ENCODE results near the gene CDR2. TPM values are rescaled to one million over a fixed set of nuclear protein-coding genes. Genes with fewer than 3 reads are reported as not detected.
A peak's percentile ranks its signal among the peaks of the same experiment; 100 is the strongest.
"Not testable (repeated sequence)": the region's sequence is repeated elsewhere in the genome, so short reads cannot be mapped to it uniquely, and the experiment has no call there.

Gene CDR2
- total RNA-seq (2014; rRNA removed; shearing (Covaris generic); ENCODE audit: low replicate concordance), result 41.9 and 63.4 TPM in 2 replicates

DNA sequence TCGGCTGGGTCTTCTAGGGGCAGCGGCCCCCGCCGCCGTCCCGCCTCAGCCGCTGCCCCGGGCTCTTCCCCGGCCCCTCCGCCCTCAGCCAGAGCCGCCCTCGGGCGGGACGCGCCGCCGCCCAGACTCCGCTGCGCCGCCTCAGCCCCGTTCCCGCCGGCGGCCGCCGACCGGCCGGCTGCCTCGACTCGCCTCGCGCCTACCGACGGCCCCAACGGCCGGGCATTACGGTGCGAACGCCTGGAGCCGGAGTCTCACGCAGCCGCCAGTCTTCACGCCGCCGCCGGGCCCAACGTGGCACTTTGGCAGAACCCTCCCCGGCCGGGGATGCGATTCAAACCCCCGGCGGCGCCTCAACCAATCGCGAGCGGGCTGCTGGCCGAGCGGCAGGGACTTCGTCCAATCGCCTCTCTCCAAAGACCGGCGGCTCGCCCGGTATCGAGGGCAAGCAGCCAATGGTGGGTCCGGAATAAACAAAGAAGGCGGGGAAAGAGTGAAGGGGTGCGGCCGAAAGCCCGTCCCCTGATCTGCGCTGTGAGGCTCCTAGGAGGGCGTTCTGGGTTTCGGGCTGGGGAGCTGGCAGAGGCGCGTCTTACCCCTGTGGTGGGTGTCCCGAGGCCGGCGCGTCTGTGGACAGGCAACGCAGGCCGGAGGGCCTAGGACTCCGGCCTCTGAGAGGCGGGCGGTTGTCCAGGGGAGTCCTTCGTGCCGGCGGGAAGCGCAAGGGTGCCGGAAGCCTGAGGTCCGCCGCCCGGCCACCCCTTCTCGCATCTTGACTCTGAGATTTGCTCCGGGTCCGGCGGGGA lies at the start of gene CDR2:
CDR2 (minus strand) TSS at position 309 of the 806 bp plus-strand sequence. CDS start 310 bp downstream, outside the sequence.
- Histone ChIP-seq H3K9me3 (no peaks in the 10 kb centered on the region), H3K36me3 (peaks cover 38% of the 10 kb centered on the region), H3K4me3 (peak within 1 kb of the TSS; percentile 74), H3K27me3 (no peaks in the 10 kb centered on the region)
- DNase-seq, result peak; percentile 98

DNA sequence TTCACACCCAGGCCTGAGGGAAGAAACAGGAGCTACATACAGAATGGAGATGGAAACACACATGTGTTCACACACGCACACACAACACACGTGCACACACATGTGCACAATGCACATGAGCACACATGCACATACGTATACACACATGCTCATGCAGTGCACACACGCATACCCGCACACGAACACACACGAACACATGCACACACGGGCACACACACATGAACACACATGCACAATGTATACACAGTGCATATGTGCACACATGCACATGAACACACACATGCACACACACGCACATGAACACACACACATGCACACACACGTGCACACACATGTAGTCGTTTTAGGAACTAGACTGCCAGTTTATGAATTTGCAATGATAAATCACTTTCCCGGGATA lies 49.3 kb upstream of the CDR2 start:
- H3K36me3 ChIP-seq, result peaks cover 30% of the 10 kb centered on the region
- DNase-seq, result no peak
- H3K9me3 ChIP-seq, result no peaks in the 10 kb centered on the region
- 0 out of 2 replicates have a peak overlapping the region, but pooled peaks have one; percentile 5 for H3K4me3 ChIP-seq
- no peaks in the 10 kb centered on the region for H3K27me3 ChIP-seq

DNA sequence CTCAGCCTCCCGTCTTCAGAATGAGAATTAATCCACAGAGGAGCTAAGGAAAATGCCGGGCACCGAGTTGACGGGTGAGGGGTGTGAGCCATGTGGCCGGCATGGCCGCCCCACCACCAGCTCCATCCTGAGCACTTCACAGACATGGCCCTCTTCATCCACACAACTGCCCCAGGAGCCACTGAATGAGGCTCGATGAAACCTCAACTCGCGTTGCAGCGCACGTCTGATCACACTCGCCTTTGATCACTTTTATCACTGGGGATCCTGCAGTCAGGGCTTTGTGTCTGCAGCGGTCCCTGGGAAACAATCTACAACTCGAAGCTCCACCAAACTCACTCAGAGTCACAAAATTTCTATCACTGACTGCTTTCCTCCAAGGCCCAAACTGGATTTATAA lies 46.7 kb upstream of the CDR2 start:
- Histone ChIP-seq H3K27me3 (no peaks in the 10 kb centered on the region), H3K36me3 (peaks cover 22% of the 10 kb centered on the region), H3K4me3 (no peak overlapping the region), H3K9me3 (no peaks in the 10 kb centered on the region)
- no peak for DNase-seq

DNA sequence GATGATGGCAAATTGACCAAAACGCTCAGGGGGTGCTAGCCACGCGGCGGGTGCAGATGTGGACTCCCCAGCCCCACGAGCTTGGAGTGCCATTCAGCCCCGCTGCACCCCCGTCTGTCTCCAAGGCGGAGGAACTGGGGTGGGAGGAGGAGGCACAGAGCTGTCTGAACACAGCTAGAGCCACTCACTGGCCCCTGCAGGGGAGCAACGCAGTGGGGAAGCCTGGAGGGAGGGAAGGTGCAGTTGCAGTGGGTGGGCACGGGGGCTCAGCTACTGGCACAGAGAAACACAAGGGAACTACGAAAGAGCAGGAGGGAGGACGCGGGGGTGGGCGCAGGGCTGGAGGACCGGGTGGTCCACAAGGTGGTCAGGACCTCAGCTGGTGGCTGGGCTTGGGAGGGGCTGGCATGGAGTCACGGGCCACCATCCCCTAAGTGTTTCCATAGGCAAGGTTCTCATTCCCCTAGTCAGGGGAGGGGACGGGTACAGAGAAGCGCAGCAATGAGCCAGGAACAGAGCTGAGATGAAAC lies 46.3 kb upstream of the CDR2 start:
- no peak overlapping the region for H3K4me3 ChIP-seq
- peaks cover 23% of the 10 kb centered on the region for H3K36me3 ChIP-seq
- no peak for DNase-seq
- no peaks in the 10 kb centered on the region for H3K9me3 ChIP-seq
- no peaks in the 10 kb centered on the region for H3K27me3 ChIP-seq

DNA sequence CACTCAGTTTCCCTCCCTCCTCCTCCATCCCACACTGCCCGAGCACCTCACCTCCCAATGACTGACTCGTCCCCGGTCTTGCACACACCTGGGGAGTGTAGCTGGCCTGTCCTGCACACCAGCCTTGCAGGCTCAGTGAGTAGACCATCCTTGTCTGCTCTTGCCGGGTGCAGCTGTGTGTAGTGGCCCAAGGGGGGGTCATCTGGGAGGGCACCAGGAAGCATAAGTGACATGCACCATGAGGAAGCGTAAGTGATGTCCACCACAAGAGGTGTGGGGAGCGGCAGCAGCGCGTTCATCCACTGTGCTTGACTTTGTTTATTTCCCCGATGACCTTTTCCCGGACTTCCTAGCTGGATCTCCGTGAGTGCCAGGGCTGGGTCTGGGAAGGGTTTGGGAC lies 45.5 kb upstream of the CDR2 start:
- DNase-seq, result no peak
- no peaks in the 10 kb centered on the region for H3K9me3 ChIP-seq
- H3K27me3 ChIP-seq, result no peaks in the 10 kb centered on the region
- no peak overlapping the region for H3K4me3 ChIP-seq
- peaks cover 23% of the 10 kb centered on the region for H3K36me3 ChIP-seq

DNA sequence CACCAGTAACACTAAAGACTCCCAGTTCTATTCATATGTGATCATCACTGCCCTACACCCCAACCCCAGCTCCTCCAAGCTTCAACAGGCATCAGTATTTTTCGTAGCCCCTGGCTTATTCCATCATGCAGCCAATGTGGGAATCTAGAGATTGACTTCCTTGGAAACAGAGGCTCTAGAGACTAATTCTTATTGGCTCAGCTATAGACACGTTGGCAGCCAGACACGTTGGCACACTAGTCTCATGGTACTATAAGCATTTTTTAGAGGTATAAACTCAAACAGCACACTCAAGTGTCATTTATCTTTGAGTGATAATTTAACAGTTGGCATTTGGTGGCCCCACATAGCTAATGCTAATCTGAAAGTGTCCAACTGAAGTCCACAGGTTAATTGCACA lies 44.4 kb upstream of the CDR2 start:
- peaks cover 20% of the 10 kb centered on the region for H3K36me3 ChIP-seq
- no peak overlapping the region for H3K4me3 ChIP-seq
- no peak for DNase-seq
- no peaks in the 10 kb centered on the region for H3K27me3 ChIP-seq
- H3K9me3 ChIP-seq, result no peaks in the 10 kb centered on the region

DNA sequence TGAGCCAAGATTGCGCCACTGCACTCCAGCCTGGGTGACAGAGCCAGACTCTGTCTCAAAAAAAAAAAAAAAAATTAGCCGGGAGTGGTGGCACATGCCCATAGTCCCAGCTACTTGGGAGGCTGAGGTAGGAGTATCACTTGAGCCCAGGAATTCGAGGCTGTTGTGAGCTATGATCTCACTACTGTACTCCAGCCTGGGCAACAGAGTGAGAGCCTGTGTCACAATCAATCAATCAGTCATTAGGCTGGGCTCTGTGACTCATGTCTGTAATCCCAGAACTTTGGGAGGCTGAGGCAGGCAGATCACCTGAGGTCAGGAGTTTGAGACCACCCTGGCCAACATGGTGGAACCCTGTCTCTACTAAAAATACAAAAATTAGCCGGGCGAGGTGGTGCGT lies 43.4 kb upstream of the CDR2 start:
- H3K27me3 ChIP-seq, H3K9me3 ChIP-seq, H3K4me3 ChIP-seq, DNase-seq: not testable (repeated sequence)
- peaks cover 13% of the 10 kb centered on the region for H3K36me3 ChIP-seq

DNA sequence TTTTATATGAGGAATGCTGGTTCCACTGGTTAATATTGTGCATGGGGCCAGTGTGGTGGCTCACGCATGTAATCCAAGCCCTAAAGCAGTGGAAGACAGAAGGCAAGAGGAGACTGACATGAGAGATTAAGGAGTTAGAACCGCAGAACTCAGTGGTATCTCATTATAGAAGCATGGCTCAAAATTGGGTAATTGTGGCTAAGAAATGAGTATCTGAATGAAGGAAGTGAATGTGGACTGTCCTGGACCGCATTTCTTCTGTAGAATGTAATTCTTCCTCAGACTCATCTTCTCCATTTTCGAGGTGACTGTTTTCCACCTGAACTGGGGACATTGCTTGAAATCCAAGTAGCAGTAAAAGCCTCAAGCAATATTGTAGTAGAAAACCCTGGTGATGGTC lies 42.6 kb upstream of the CDR2 start:
- Histone ChIP-seq H3K36me3 (peaks cover 13% of the 10 kb centered on the region), H3K4me3 (no peak overlapping the region), H3K27me3 (no peaks in the 10 kb centered on the region), H3K9me3 (no peaks in the 10 kb centered on the region)
- no peak for DNase-seq

DNA sequence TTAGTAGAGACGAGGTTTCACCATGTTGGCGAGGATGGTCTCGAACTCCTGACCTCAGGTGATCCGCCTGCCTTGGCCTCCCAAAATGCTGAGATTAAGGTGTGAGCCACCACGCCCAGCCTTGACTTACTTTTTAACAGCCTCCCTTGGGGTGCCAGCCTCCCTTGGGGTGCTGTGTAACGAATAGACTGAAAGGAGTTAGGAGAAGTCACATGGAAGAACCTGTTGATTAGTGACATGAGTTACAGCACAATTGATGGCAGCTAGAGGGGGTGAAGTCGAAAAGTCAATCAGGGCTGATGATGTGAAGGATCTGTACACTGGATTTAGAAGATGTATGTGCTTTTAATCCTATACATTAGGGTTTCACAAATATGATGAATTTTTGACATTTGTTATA lies 39.4 kb upstream of the CDR2 start:
- no peak for DNase-seq
- no peaks in the 10 kb centered on the region for H3K27me3 ChIP-seq
- H3K4me3 ChIP-seq, result no peak overlapping the region

DNA sequence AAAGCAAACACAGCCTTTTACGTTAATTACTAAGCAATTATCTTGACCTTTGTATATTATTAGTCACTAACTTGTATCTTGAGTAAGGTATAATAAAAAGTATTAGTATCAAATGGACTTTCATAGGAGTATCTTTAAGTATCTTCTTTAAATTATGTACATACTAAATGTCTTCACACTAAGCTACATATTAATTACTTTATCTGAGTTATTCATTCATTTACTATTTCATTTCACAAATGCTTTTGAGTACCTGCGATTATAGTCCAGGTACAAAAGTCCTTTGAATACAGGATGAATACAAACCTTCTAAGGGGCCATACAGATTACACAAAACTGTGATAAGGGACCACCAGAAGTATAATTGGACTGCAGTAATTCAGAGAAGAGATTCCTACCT lies 33.1 kb upstream of the CDR2 start:
- H3K36me3 ChIP-seq, result no peaks in the 10 kb centered on the region
- H3K4me3 ChIP-seq, result no peak overlapping the region
- no peak for DNase-seq
- no peaks in the 10 kb centered on the region; the same call in 1 of the 2 replicates for H3K9me3 ChIP-seq
- no peaks in the 10 kb centered on the region for H3K27me3 ChIP-seq

More for the DNA sequence above, 39.4 kb upstream of the CDR2 start:
- Histone ChIP-seq H3K9me3 (no peaks in the 10 kb centered on the region; the same call in 1 of the 2 replicates), H3K36me3 (peaks cover 8% of the 10 kb centered on the region; the same call in 1 of the 2 replicates)

DNA sequence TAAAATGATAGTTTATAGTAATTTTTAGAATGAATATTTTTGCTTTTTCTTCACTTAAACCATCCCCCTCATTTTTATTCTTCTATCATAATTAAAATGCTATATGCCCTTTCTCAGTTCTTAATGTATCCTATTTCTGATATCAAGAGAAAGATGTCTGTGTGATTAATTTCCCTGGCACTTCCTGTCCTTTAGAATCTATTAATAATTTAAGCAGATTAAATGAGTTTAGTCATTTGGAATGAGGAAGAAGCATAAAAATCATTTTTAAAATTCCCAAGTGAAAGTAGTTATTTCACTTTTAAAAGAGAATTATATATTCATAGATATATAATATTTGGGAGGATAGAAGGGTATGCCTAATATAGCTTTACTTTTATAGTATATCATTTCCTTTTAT lies 27.8 kb upstream of the CDR2 start:
- H3K4me3 ChIP-seq, result no peak overlapping the region
- no peaks in the 10 kb centered on the region for H3K36me3 ChIP-seq
- no peak for DNase-seq
- no peaks in the 10 kb centered on the region for H3K27me3 ChIP-seq
- H3K9me3 ChIP-seq, result no peaks in the 10 kb centered on the region

DNA sequence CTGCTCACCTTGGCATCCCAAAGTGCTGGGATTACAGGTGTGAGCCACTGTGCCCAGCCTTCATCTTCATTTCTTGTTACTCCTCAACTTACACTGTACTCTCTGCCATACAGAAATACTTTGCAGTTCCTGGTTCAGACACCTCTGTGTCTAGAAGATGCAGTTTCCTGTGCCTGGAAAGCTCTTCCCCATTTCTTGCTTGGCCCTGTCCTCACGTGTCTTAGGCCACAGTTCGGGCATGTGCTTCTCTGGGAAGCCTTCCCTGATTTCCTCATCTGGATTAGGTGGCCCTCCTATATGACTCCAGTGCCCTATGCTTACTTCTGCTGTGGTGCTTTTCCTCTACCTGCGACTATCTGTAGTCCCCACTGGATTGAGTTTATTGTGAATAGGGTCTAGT lies 26.5 kb upstream of the CDR2 start:
- Histone ChIP-seq H3K36me3 (no peaks in the 10 kb centered on the region; the same call in 1 of the 2 replicates), H3K9me3 (no peaks in the 10 kb centered on the region), H3K27me3 (no peaks in the 10 kb centered on the region), H3K4me3 (no peak overlapping the region)
- no peak for DNase-seq

DNA sequence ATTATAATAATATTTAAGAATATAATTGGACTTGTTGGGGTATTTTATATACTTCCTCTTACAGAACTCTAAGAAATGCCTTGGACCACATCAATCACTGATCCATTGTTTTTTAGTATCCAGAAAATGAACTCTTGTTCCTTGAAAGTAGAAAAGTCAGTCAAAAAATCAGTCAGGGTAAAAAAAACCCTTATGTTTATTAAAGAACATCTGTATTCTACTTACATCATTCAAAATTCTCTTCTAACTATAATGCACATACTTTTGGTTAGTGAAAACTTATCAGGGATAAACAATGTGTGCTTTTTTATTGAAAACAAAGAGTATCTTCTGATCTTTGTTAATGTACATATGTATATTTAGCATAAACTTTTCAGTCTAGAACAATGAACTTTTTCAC lies 23.5 kb upstream of the CDR2 start:
- DNase-seq, result no peak
- Histone ChIP-seq H3K27me3 (no peaks in the 10 kb centered on the region), H3K9me3 (no peaks in the 10 kb centered on the region), H3K36me3 (no peaks in the 10 kb centered on the region; the same call in none of the 2 replicates), H3K4me3 (no peak overlapping the region)

DNA sequence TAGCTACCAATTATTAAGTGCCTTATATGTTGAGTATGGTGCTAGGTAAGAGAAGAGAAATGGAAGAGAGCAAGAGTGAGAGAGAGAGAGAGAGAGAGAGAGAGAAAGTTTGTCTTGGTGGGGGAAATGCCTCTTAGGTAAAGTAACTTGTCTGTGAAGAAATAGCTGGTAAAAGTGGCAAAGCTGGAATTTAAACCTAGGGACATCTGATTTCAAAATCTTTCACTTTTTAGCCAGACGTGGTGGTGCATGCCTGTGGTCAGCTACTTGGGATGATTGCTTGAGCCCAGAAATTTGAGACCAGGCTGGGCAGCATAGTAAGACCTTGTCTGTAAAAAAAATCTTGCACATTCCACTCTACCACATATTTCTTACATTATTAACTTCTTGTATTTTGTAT lies 23.0 kb upstream of the CDR2 start:
- Histone ChIP-seq H3K9me3 (no peaks in the 10 kb centered on the region), H3K4me3 (no peak overlapping the region), H3K27me3 (no peaks in the 10 kb centered on the region), H3K36me3 (no peaks in the 10 kb centered on the region; the same call in none of the 2 replicates)
- peak; percentile 75 for DNase-seq

DNA sequence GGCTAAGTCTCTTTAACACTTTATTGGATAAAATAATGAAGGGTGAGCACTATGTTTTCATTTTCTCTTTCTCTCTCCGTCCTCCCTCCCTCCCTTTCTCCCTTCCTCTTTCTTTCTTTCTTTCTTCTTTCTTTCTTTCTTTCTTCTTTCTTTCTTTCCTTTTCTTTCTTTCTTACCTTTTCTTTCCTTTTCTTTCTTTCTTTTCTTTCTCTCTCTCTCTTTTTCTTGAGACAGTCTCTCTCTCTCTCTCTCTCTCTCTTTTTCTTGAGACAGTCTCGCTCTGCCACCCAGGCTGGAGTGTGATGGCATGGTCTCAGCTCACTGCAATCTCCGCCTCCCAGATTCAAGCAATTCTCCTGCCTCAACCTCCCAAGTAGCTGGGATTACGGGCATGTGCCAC lies 21.5 kb upstream of the CDR2 start:
- H3K4me3 ChIP-seq, result no peak overlapping the region
- H3K27me3 ChIP-seq, result no peaks in the 10 kb centered on the region
- no peaks in the 10 kb centered on the region; the same call in none of the 2 replicates for H3K36me3 ChIP-seq
- H3K9me3 ChIP-seq, result no peaks in the 10 kb centered on the region
- DNase-seq, result no peak

DNA sequence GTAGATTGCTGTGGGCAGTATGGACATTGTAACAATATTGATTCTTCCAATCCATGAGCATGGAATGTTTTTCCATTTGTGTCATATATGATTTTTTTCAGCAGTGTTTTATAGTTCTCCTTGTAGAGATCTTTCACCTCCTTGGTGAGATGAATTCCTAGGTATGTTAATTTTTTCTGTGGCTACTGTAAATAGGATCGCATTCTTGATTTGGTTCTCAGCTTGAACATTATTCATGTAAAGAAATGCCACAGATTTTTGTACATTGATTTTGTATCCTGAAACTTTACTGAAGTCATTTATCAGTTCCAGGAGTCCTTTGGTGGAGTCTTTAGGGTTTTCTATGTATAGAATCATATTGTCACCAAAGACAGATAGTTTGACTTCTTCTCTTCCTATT lies 19.7 kb upstream of the CDR2 start:
- no peaks in the 10 kb centered on the region; the same call in none of the 2 replicates for H3K36me3 ChIP-seq
- no peaks in the 10 kb centered on the region for H3K27me3 ChIP-seq
- H3K4me3 ChIP-seq, result no peak overlapping the region
- no peaks in the 10 kb centered on the region for H3K9me3 ChIP-seq
- DNase-seq, result no peak

DNA sequence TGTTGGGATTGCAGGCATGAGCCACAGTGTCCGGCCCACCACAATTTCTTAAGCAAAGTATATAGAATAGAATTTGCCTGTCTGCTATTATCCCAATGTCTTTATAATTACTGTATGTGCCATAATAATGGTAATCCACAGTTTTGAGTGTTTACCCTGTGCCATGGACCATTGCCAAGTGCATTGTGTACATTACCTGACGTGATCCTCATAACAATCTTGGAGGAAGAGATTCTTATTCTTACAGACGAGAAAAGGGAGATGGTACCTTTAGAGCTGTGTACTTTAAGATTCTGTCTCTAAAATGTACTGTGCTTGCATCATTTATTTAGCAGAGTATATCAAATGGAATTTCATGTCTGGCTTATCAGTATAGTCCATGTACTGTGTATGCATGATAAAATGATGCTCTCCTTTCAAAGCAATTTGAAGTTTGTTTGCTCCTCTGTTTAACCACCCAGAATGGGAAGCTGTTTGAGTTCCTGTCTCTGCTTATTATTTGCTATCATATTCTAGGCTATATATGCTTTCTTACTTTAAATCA lies 13.8 kb upstream of the CDR2 start:
- Histone ChIP-seq H3K9me3 (no peaks in the 10 kb centered on the region), H3K4me3 (no peak overlapping the region), H3K27me3 (no peaks in the 10 kb centered on the region), H3K36me3 (no peaks in the 10 kb centered on the region)
- DNase-seq, result no peak

DNA sequence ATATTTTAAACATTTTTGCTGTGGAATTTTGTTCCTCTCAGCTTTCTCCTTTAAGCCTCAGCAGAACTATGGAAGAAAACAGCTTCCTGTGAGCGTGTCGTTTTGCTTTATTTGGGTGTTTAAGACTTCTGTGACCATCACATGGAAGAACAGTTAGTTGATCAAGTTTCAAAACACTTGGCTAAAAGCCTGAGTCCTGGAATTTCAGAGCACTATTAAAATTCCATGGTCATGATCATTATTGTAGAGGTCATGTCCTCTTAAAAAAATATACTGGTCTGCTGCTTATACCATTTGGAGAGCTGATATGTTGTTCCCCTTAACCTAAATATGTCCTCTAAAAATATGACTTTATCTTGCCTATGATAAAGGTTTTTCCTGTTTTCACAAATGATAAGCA lies 12.6 kb upstream of the CDR2 start:
- Histone ChIP-seq H3K9me3 (no peaks in the 10 kb centered on the region), H3K36me3 (no peaks in the 10 kb centered on the region), H3K27me3 (no peaks in the 10 kb centered on the region), H3K4me3 (no peak overlapping the region)
- DNase-seq, result no peak

Data from MG63 (cell line).